ENCODE data around the gene IGFBP2. TPM values are rescaled to one million over a fixed set of nuclear protein-coding genes. Genes with fewer than 3 reads are reported as not detected.

The IGFBP2 gene
- total RNA-seq, 1 donor from 2014 or later, result 252 TPM

DNA sequence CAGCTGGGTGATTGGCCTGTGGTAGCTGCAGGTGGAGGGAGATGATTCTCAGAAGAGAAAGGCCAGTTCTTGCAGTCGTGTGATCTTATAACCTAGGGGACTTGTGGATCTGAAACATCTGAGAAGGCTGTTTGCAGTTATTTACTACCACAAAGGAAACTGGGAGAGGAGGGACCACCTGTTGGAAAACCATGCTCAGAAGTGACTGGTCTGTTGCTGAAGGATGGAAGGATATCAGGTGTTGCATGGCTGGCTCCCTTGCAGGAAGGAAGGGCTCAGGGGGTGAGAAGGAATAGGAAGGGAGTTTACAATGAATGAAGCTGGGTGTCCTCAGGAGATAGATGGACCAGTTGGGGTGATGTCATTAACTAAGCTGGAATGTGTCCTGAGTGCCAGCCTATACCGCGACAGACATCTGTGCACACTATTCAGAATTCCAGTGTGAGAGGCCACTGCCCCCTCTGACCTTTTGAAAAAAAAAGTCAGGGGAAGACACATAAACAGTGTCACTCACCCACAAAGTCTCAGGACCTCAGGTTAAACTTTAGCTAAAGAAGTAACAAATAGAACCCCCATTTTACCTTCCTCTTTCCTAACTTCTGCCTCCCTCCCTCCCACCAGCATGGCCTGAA, 17.5 kb downstream of the IGFBP2 start:
- H3K36me3 Mint-ChIP-seq, result peaks cover 30% of the 10 kb centered on the region

DNA sequence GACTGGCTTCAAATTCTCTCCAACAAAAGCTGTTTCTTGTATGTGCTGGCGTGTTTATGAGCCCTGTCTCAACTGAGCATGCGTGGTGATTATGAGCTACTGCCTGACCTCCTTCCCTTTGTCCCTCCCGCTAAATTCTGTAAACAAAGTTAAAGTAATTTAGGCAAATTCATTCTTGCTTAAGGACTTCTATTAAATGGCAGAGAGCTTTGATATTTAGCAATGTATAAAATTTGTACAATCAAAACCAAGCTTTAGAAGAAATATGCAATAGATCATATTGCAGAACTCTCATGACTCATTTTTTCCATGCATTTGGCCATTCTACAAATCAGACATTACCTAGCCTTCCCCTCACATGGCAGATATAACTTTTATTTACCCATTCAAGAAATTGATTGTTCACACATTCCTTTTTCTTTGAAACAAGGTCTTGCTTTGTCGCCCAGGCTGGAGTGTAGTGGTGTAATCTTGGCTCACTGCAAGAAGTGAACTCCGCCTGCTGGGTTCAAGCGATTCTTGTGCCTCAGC, 18.2 kb downstream of the IGFBP2 start:
- Mint-ChIP-seq H3K27me3 (no peaks in the 10 kb centered on the region), H3K4me3 (no peak overlapping the region), H3K4me1 (ENCODE audit: unreplicated experiment) (peaks cover 51% of the 10 kb centered on the region), H3K36me3 (peaks cover 23% of the 10 kb centered on the region), H3K27ac (peak overlapping the region; percentile 30), H3K9me3 (peaks cover 2% of the 10 kb centered on the region)
- TF ChIP-seq CTCF (conservative IDR thresholded peaks at IDR 0.05), result no peak
- no peak for DNase-seq (ENCODE audit: extremely low spot score, unreplicated experiment)

More for the DNA sequence above, 17.5 kb downstream of the IGFBP2 start:
- DNase-seq (ENCODE audit: extremely low spot score, unreplicated experiment), result no peak
- H3K27ac Mint-ChIP-seq, result peak overlapping the region; percentile 30
- H3K27me3 Mint-ChIP-seq, result no peaks in the 10 kb centered on the region
- H3K9me3 Mint-ChIP-seq, result peaks cover 9% of the 10 kb centered on the region
- no peak for TF ChIP-seq CTCF (conservative IDR thresholded peaks at IDR 0.05)
- H3K4me3 Mint-ChIP-seq, result no peak overlapping the region
- peaks cover 57% of the 10 kb centered on the region for H3K4me1 Mint-ChIP-seq (ENCODE audit: unreplicated experiment)

GRCh38 chr2:216652566-216652965, 19.3 kb downstream of the IGFBP2 start:
- Mint-ChIP-seq H3K4me3 (no peak overlapping the region), H3K9me3 (no peaks in the 10 kb centered on the region), H3K4me1 (ENCODE audit: unreplicated experiment) (peaks cover 60% of the 10 kb centered on the region), H3K27ac (no peak overlapping the region), H3K27me3 (no peaks in the 10 kb centered on the region), H3K36me3 (peaks cover 19% of the 10 kb centered on the region)
- TF ChIP-seq CTCF (conservative IDR thresholded peaks at IDR 0.05), result no peak
- DNase-seq (ENCODE audit: extremely low spot score, unreplicated experiment), result no peak

DNA sequence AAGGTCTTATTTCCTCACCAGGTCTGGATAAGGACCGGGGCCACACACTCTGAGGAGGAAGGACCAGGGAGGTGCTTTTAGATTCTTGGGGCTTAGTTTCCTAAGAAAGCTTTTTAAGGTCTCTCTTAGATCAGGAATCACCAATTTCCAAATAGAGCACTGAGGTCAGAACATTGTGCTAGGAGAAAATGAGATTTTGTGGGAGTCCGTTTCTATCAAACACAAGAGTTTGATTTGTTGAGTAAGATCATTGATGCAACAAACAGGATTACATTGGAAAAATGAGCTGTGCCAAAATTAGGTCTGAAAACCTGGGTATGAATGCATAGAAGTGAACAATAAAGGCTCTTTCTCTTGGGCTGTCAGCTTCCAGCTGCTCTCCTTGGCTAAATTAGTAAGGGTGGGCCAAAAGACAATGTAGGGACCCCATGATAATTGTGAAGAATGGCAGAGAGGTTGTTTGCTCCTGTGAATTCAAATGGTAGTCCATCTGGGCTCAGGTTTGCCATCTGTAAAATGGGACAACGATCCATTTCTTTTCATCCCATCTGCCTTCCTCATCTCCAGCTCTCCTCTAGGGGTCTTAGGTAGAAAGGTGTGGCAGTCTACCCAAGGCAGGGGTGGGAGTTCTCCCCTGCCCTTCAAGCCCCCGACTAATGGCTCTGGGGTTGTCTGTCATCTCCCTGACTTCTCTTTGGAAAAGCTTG, 20.0 kb downstream of the IGFBP2 start:
- Mint-ChIP-seq H3K27ac (no peak overlapping the region), H3K27me3 (no peaks in the 10 kb centered on the region), H3K4me3 (no peak overlapping the region), H3K36me3 (peaks cover 13% of the 10 kb centered on the region), H3K4me1 (ENCODE audit: unreplicated experiment) (peaks cover 62% of the 10 kb centered on the region), H3K9me3 (no peaks in the 10 kb centered on the region)
- TF ChIP-seq CTCF (conservative IDR thresholded peaks at IDR 0.05), result no peak
- DNase-seq (ENCODE audit: extremely low spot score, unreplicated experiment), result no peak

GRCh38 chr2:216653931-216654365, 20.7 kb downstream of the IGFBP2 start:
- no peak for TF ChIP-seq CTCF (conservative IDR thresholded peaks at IDR 0.05)
- Mint-ChIP-seq H3K4me1 (ENCODE audit: unreplicated experiment) (peaks cover 63% of the 10 kb centered on the region), H3K36me3 (peaks cover 12% of the 10 kb centered on the region), H3K4me3 (no peak overlapping the region), H3K9me3 (no peaks in the 10 kb centered on the region), H3K27ac (no peak overlapping the region), H3K27me3 (no peaks in the 10 kb centered on the region)
- no peak for DNase-seq (ENCODE audit: extremely low spot score, unreplicated experiment)

All from type B pancreatic cell (in vitro differentiated cells).